Retinal pigment epithelial cell (primary cell): ENCODE measurements around the gene MSI2.

Experiments
- DNase-seq: peaks from one replicate; pipeline ENCODE4 v3.0.0-alpha.2; 2010; ENCODE audit warnings: low read depth
- H3K4me3 ChIP-seq: 2 replicates; pipeline ENCODE4 v1.5.1; 2011; ENCODE audit warnings: mild to moderate bottlenecking, low read length, control low read depth, moderate library complexity
- TF ChIP-seq, protein P1 (sequence below): conservative IDR thresholded peaks from 2 replicates; pipeline ENCODE4 v1.5.1; 2011; ENCODE audit warnings: low read depth, low read length, control low read depth, inconsistent platforms

MSI2 gene

DNA sequence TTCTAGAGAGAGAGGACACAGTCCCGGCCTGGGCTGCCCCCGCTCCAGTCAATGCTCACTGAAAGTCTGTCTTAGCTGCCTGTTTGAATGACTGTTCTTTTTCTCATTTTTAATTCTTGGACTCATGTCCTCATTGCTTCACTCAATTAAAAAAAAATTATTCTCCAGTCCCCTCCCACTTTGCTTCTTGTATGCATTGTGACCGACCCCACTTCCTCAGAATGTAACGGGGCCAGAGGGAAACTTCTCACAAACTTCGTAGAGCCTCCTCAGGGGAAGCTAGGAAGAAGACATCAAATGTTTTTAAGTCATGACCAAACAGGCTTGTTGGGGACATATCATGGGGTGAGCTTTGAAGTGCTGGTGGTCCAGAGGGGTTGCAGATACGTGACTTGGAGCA is 375.5 kb downstream of the MSI2 start:
- TF ChIP-seq, protein P1, sequence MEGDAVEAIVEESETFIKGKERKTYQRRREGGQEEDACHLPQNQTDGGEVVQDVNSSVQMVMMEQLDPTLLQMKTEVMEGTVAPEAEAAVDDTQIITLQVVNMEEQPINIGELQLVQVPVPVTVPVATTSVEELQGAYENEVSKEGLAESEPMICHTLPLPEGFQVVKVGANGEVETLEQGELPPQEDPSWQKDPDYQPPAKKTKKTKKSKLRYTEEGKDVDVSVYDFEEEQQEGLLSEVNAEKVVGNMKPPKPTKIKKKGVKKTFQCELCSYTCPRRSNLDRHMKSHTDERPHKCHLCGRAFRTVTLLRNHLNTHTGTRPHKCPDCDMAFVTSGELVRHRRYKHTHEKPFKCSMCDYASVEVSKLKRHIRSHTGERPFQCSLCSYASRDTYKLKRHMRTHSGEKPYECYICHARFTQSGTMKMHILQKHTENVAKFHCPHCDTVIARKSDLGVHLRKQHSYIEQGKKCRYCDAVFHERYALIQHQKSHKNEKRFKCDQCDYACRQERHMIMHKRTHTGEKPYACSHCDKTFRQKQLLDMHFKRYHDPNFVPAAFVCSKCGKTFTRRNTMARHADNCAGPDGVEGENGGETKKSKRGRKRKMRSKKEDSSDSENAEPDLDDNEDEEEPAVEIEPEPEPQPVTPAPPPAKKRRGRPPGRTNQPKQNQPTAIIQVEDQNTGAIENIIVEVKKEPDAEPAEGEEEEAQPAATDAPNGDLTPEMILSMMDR: no peak
- DNase-seq: no peak
- no peak overlapping the region for H3K4me3 ChIP-seq

DNA sequence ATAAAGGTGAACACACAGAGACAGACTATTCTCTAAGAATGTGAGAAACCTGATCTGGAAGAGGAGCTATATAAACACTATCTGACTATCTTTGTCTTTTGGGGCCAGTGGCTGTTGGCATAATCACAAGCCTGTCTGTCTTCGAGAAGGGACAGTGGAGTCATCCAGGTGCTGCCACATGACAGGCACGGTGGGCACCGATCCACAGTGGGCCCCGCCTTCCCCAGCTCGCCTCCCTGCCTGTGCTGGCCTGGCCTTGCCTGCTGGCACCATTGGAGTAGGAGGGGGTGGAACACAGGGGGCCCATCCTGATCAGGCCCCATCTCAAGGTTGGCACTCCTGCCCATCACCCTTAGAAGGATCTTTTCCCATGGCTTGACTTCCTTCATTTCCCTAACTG is 376.0 kb downstream of the MSI2 start:
- DNase-seq: no peak
- TF ChIP-seq, protein P1: no peak
- no peak overlapping the region for H3K4me3 ChIP-seq

DNA sequence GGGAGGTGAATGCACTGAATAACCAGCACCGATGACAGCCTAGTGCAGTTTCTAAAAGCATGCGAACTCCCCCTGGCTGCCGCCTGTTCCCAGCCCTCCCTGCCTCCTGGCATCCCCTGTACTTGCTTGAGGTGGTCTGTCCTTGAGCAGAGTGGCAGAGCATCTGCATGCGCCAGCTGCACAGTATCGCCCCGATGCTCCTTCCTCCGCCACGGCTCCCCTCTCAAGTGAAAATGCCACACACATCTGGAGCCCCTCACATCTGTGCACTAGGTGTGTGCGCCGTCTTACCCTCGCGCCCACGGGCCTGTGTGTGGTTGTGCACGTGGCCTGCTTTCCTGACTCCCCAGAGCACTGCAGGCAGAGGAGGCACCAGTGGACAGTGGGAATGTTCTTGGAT is 376.9 kb downstream of the MSI2 start:
- no peak for DNase-seq
- H3K4me3 ChIP-seq: no peak overlapping the region
- TF ChIP-seq, protein P1: no peak

DNA sequence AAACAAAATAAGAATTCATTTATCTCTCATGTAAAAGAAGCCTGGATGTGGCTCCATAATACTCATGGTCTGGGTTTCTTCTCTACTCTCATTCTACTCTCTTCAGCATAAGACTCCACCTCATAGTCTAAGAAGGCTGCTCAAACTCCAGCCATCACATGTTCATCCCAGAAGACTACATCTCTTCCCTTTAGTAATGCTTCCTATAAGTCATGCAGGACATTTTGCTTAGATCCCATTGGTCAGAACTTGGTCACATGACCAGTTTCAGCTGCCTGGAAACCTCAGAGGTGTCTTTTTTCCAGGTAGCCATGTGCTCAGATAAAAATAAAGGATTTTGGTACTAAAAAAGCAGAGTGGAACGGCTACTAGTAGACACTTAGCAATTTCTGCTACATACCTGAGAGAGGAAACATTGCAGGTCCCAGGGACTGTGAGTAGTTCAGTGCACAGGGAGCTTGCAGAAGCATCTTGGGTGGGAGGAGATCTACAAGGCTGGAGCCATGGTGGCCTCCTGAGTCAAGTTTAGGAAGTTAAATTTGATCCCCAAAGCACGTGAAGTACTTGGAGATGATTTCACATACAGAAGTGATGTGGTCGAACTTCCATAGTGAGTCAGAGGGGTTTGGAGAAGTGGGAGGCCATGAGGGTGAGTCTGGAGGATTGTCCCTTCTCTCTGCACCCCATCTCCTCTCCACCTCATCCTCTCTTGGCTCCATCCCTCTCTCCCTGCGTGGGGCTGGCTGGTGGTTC is 378.6 kb downstream of the MSI2 start:
- TF ChIP-seq, protein P1: no peak
- no peak overlapping the region for H3K4me3 ChIP-seq
- no peak for DNase-seq

DNA sequence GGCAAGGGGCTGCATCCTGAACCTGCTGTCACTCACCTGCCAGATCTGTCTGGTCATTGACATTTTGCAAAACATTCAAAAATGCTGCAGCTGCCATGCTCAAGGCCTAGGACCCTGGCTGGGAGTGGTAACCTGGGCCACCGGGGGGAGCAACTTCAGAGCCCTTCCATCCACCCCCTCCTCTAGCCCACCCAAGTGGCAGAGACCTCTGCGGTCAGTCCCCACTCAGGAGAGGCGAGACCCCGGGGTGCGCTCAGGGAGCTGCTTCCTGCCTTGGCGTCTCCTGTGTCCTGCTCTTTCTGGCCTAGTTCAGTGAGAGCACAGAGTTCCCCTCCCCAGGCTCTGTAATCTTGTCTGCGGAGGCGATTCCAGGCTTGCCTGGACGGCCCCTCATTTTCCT is 380.0 kb downstream of the MSI2 start:
- no peak overlapping the region for H3K4me3 ChIP-seq
- no peak for DNase-seq
- TF ChIP-seq, protein P1: no peak

DNA sequence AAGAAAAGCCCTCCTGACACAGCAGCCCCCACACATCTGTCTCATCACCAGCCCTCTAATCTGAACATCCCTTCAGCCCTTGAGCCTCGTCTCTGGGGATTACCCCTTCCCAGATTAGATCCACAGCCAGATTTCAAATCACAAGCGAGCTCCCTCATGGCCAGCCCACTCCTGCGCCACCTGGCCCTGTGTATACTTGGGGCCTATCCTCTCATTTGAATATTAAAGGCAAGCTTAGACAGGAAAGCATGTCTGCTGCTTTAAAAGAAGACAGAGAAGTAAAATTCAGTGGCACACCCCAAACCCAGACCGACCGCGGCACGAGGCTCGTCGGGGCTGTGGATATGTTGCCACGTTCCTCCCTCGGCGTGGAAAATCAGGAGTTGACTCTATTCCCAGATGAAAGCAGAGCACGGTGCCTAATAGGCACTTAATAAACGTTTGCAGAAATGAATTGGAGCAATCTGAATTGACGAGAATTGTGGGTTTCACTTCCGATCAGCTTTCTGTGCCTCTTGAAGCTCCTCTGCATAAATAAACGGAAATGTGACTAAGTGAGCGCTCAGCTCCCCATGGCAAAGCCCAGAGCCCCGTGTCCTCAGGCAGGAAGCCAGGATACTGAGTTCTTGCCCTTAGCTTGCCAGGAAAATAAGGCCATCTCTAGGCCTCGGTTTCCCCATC is 380.8 kb downstream of the MSI2 start:
- DNase-seq: no peak
- H3K4me3 ChIP-seq: no peak overlapping the region
- TF ChIP-seq, protein P1: no peak

DNA sequence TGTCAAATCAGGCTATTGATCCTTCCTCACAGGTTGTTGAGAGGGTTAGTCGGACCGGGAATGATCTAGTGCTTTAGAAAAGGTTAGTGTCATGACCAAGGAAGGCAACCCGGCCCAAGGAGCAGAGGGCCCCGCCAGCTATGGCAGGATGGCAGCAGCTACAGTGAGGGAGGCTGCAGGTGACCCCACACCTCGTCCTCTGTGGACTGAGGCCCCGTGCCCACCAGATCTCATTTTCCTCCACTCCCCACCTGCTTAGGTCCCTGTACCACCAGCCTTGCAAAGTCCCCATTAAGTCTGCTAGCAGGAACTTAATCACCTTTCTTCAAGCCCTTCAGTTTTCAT is 381.3 kb downstream of the MSI2 start:
- no peak overlapping the region for H3K4me3 ChIP-seq
- DNase-seq: no peak
- TF ChIP-seq, protein P1: no peak
